Measurements from ENCODE around the gene IRF2BPL.
A peak's percentile ranks its signal among the peaks of the same experiment; 100 is the strongest.

Gene IRF2BPL

GRCh38 chr14:76986231-76986565 lies 42.3 kb downstream of the IRF2BPL start:
- no peaks in the 10 kb centered on the region for H3K9me3 ChIP-seq (ENCODE audit: control insufficient read depth, low read length)

GRCh38 chr14:76985540-76986230 lies 42.8 kb downstream of the IRF2BPL start:
- no peak overlapping the region for H3K27ac ChIP-seq (ENCODE audit: insufficient read depth, low read length, poor library complexity, severe bottlenecking)

More at GRCh38 chr14:76986231-76986565, 42.3 kb downstream of the IRF2BPL start:
- no peaks in the 10 kb centered on the region for H3K27me3 ChIP-seq (replicated peaks; ENCODE audit: control insufficient read depth, insufficient read depth, low read length, poor library complexity, severe bottlenecking)
- H3K27ac ChIP-seq (ENCODE audit: insufficient read depth, low read length, poor library complexity, severe bottlenecking): no peak overlapping the region
- DNase-seq: no peak
- peaks cover 8% of the 10 kb centered on the region for H3K4me1 ChIP-seq (ENCODE audit: control insufficient read depth, insufficient read depth, low read length, poor library complexity, severe bottlenecking)
- H3K36me3 ChIP-seq (ENCODE audit: control insufficient read depth, insufficient read depth, low read length): no peaks in the 10 kb centered on the region
- no peak overlapping the region for H3K4me3 ChIP-seq (ENCODE audit: insufficient read depth, low read depth, low read length, poor library complexity, severe bottlenecking)

GRCh38 chr14:76984787-76985375 lies 43.6 kb downstream of the IRF2BPL start:
- H3K27ac ChIP-seq (ENCODE audit: insufficient read depth, low read length, poor library complexity, severe bottlenecking): no peak overlapping the region
- no peak overlapping the region for H3K4me3 ChIP-seq (ENCODE audit: insufficient read depth, low read depth, low read length, poor library complexity, severe bottlenecking)
- H3K4me1 ChIP-seq (ENCODE audit: control insufficient read depth, insufficient read depth, low read length, poor library complexity, severe bottlenecking): peaks cover 8% of the 10 kb centered on the region
- DNase-seq: no peak
- no peaks in the 10 kb centered on the region for H3K27me3 ChIP-seq (replicated peaks; ENCODE audit: control insufficient read depth, insufficient read depth, low read length, poor library complexity, severe bottlenecking)
- no peaks in the 10 kb centered on the region for H3K36me3 ChIP-seq (ENCODE audit: control insufficient read depth, insufficient read depth, low read length)
- no peaks in the 10 kb centered on the region for H3K9me3 ChIP-seq (ENCODE audit: control insufficient read depth, low read length)

More at GRCh38 chr14:76985540-76986230, 42.8 kb downstream of the IRF2BPL start:
- no peak for DNase-seq
- H3K27me3 ChIP-seq (replicated peaks; ENCODE audit: control insufficient read depth, insufficient read depth, low read length, poor library complexity, severe bottlenecking): no peaks in the 10 kb centered on the region
- peaks cover 8% of the 10 kb centered on the region for H3K4me1 ChIP-seq (ENCODE audit: control insufficient read depth, insufficient read depth, low read length, poor library complexity, severe bottlenecking)
- no peak overlapping the region for H3K4me3 ChIP-seq (ENCODE audit: insufficient read depth, low read depth, low read length, poor library complexity, severe bottlenecking)
- no peaks in the 10 kb centered on the region for H3K9me3 ChIP-seq (ENCODE audit: control insufficient read depth, low read length)
- H3K36me3 ChIP-seq (ENCODE audit: control insufficient read depth, insufficient read depth, low read length): no peaks in the 10 kb centered on the region

- no peaks in the 10 kb centered on the region for H3K9me3 ChIP-seq (ENCODE audit: control insufficient read depth, low read length)
Measured at GRCh38 chr14:76984297-76984696, 44.2 kb downstream of the IRF2BPL start.

GRCh38 chr14:76981670-76982069 lies 46.8 kb downstream of the IRF2BPL start:
- Histone ChIP-seq H3K36me3 (ENCODE audit: control insufficient read depth, insufficient read depth, low read length) (no peaks in the 10 kb centered on the region), H3K9me3 (ENCODE audit: control insufficient read depth, low read length) (no peaks in the 10 kb centered on the region), H3K4me3 (ENCODE audit: insufficient read depth, low read depth, low read length, poor library complexity, severe bottlenecking) (no peak overlapping the region), H3K27me3 (replicated peaks; ENCODE audit: control insufficient read depth, insufficient read depth, low read length, poor library complexity, severe bottlenecking) (no peaks in the 10 kb centered on the region), H3K27ac (ENCODE audit: insufficient read depth, low read length, poor library complexity, severe bottlenecking) (no peak overlapping the region), H3K4me1 (ENCODE audit: control insufficient read depth, insufficient read depth, low read length, poor library complexity, severe bottlenecking) (peaks cover 6% of the 10 kb centered on the region)
- no peak for DNase-seq

More at GRCh38 chr14:76984297-76984696, 44.2 kb downstream of the IRF2BPL start:
- no peak overlapping the region for H3K27ac ChIP-seq (ENCODE audit: insufficient read depth, low read length, poor library complexity, severe bottlenecking)
- no peaks in the 10 kb centered on the region for H3K27me3 ChIP-seq (replicated peaks; ENCODE audit: control insufficient read depth, insufficient read depth, low read length, poor library complexity, severe bottlenecking)
- DNase-seq: no peak
- no peak overlapping the region for H3K4me3 ChIP-seq (ENCODE audit: insufficient read depth, low read depth, low read length, poor library complexity, severe bottlenecking)
- no peaks in the 10 kb centered on the region for H3K36me3 ChIP-seq (ENCODE audit: control insufficient read depth, insufficient read depth, low read length)
- H3K4me1 ChIP-seq (ENCODE audit: control insufficient read depth, insufficient read depth, low read length, poor library complexity, severe bottlenecking): peaks cover 8% of the 10 kb centered on the region

GRCh38 chr14:76977793-76978720 lies 50.5 kb downstream of the IRF2BPL start:
- no peaks in the 10 kb centered on the region for H3K27me3 ChIP-seq (replicated peaks; ENCODE audit: control insufficient read depth, insufficient read depth, low read length, poor library complexity, severe bottlenecking)
- no peaks in the 10 kb centered on the region for H3K36me3 ChIP-seq (ENCODE audit: control insufficient read depth, insufficient read depth, low read length)
- no peak overlapping the region for H3K4me3 ChIP-seq (ENCODE audit: insufficient read depth, low read depth, low read length, poor library complexity, severe bottlenecking)
- H3K4me1 ChIP-seq (ENCODE audit: control insufficient read depth, insufficient read depth, low read length, poor library complexity, severe bottlenecking): no peaks in the 10 kb centered on the region
- H3K9me3 ChIP-seq (ENCODE audit: control insufficient read depth, low read length): no peaks in the 10 kb centered on the region
- peak; percentile 79 to 83 (median 81) for DNase-seq
- H3K27ac ChIP-seq (ENCODE audit: insufficient read depth, low read length, poor library complexity, severe bottlenecking): peak overlapping the region; percentile 46

GRCh38 chr14:76976240-76977005 lies 52.1 kb downstream of the IRF2BPL start:
- no peaks in the 10 kb centered on the region for H3K9me3 ChIP-seq (ENCODE audit: control insufficient read depth, low read length)
- H3K27ac ChIP-seq (ENCODE audit: insufficient read depth, low read length, poor library complexity, severe bottlenecking): no peak overlapping the region
- no peaks in the 10 kb centered on the region for H3K36me3 ChIP-seq (ENCODE audit: control insufficient read depth, insufficient read depth, low read length)
- H3K4me3 ChIP-seq (ENCODE audit: insufficient read depth, low read depth, low read length, poor library complexity, severe bottlenecking): no peak overlapping the region
- DNase-seq: no peak
- no peaks in the 10 kb centered on the region for H3K4me1 ChIP-seq (ENCODE audit: control insufficient read depth, insufficient read depth, low read length, poor library complexity, severe bottlenecking)
- no peaks in the 10 kb centered on the region for H3K27me3 ChIP-seq (replicated peaks; ENCODE audit: control insufficient read depth, insufficient read depth, low read length, poor library complexity, severe bottlenecking)

GRCh38 chr14:76975812-76976211 lies 52.7 kb downstream of the IRF2BPL start:
- Histone ChIP-seq H3K27me3 (replicated peaks; ENCODE audit: control insufficient read depth, insufficient read depth, low read length, poor library complexity, severe bottlenecking) (no peaks in the 10 kb centered on the region), H3K4me1 (ENCODE audit: control insufficient read depth, insufficient read depth, low read length, poor library complexity, severe bottlenecking) (no peaks in the 10 kb centered on the region), H3K4me3 (ENCODE audit: insufficient read depth, low read depth, low read length, poor library complexity, severe bottlenecking) (no peak overlapping the region), H3K36me3 (ENCODE audit: control insufficient read depth, insufficient read depth, low read length) (no peaks in the 10 kb centered on the region), H3K27ac (ENCODE audit: insufficient read depth, low read length, poor library complexity, severe bottlenecking) (no peak overlapping the region), H3K9me3 (ENCODE audit: control insufficient read depth, low read length) (no peaks in the 10 kb centered on the region)
- no peak for DNase-seq

GRCh38 chr14:76975051-76975450 lies 53.5 kb downstream of the IRF2BPL start:
- Histone ChIP-seq H3K27ac (ENCODE audit: insufficient read depth, low read length, poor library complexity, severe bottlenecking) (no peak overlapping the region), H3K4me1 (ENCODE audit: control insufficient read depth, insufficient read depth, low read length, poor library complexity, severe bottlenecking) (no peaks in the 10 kb centered on the region), H3K27me3 (replicated peaks; ENCODE audit: control insufficient read depth, insufficient read depth, low read length, poor library complexity, severe bottlenecking) (no peaks in the 10 kb centered on the region), H3K36me3 (ENCODE audit: control insufficient read depth, insufficient read depth, low read length) (no peaks in the 10 kb centered on the region), H3K4me3 (ENCODE audit: insufficient read depth, low read depth, low read length, poor library complexity, severe bottlenecking) (no peak overlapping the region), H3K9me3 (ENCODE audit: control insufficient read depth, low read length) (no peaks in the 10 kb centered on the region)
- no peak for DNase-seq

All from effector memory CD4-positive, alpha-beta T cell (primary cell).